OCI-LY1 (cell line): ENCODE data around the gene NTRK3.

Experiments used
- EZH2 ChIP-seq: fragments of 200-600 bp; sonication (generic), shearing (Covaris generic); IDR thresholded peaks from 2 replicates; pipeline ENCODE4 v1.8.0; 2017; ENCODE audit warnings: borderline replicate concordance, mixed run types, mild to moderate bottlenecking, antibody characterized with exemption, low read length, moderate library complexity, mixed read lengths
- TF ChIP-seq, protein P1 (sequence below): fragments of 200-600 bp; sonication (generic), shearing (Covaris generic); IDR thresholded peaks from 2 replicates; pipeline ENCODE4 v1.5.1; 2017; ENCODE audit warnings: mild to moderate bottlenecking, antibody characterized with exemption, low read length, moderate library complexity, mixed read lengths

DNA sequence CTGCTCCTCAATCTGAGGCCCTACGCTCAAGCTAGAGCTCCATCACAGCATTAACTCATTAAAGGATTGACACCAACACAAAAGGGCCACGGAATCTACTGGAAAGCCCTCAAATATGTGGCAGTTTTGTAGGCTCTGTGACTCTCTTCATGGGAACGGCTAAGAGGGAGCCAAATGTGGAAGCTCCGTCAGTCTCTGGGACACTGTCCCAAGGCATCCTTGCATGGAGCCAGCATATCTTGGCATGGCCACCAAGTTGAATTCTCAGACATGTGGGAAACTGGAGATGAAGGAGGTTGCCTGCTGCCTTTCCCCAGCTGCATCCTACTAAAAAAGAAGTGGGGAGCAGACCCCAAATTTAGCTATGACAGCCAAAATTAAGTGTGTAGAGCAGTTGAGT lies 296.9 kb downstream of the NTRK3 start:
- no peak for TF ChIP-seq EZH2
- TF ChIP-seq, protein P1, sequence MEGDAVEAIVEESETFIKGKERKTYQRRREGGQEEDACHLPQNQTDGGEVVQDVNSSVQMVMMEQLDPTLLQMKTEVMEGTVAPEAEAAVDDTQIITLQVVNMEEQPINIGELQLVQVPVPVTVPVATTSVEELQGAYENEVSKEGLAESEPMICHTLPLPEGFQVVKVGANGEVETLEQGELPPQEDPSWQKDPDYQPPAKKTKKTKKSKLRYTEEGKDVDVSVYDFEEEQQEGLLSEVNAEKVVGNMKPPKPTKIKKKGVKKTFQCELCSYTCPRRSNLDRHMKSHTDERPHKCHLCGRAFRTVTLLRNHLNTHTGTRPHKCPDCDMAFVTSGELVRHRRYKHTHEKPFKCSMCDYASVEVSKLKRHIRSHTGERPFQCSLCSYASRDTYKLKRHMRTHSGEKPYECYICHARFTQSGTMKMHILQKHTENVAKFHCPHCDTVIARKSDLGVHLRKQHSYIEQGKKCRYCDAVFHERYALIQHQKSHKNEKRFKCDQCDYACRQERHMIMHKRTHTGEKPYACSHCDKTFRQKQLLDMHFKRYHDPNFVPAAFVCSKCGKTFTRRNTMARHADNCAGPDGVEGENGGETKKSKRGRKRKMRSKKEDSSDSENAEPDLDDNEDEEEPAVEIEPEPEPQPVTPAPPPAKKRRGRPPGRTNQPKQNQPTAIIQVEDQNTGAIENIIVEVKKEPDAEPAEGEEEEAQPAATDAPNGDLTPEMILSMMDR: no peak
